HG02938 (cell line): ENCODE measurements around the gene C17orf100.

Source experiments
- ATAC-seq: cut with Tn5 transposase; IDR thresholded peaks from one replicate; pipeline ENCODE4 v1.9.1; 2021; ENCODE audit warnings: mild to moderate bottlenecking, moderate library complexity; ENCODE audit not compliant: unreplicated experiment

Gene C17orf100

GRCh38 chr17:6668219-6668618 lies 16.7 kb downstream of the C17orf100 start:
- ATAC-seq, result no peak

GRCh38 chr17:6668727-6669425 lies 17.3 kb downstream of the C17orf100 start:
- ATAC-seq, result no peak

GRCh38 chr17:6669479-6670212 lies 18.1 kb downstream of the C17orf100 start:
- no peak for ATAC-seq

- ATAC-seq, result no peak
These were observed 19.0 kb downstream of the C17orf100 start for GRCh38 chr17:6670571-6670970.

GRCh38 chr17:6670999-6671398 lies 19.4 kb downstream of the C17orf100 start:
- ATAC-seq, result no peak

GRCh38 chr17:6671431-6671830 lies 19.9 kb downstream of the C17orf100 start:
- no peak for ATAC-seq

- no peak for ATAC-seq
These were observed 23.0 kb downstream of the C17orf100 start for GRCh38 chr17:6674586-6674985.

GRCh38 chr17:6675201-6675825 lies 23.8 kb downstream of the C17orf100 start:
- ATAC-seq, result no peak

GRCh38 chr17:6676802-6677157 lies 25.2 kb downstream of the C17orf100 start:
- ATAC-seq, result no peak

GRCh38 chr17:6677158-6677831 lies 25.7 kb downstream of the C17orf100 start:
- no peak for ATAC-seq

GRCh38 chr17:6677946-6678345 lies 26.4 kb downstream of the C17orf100 start:
- no peak for ATAC-seq

GRCh38 chr17:6679241-6679640 lies 27.7 kb downstream of the C17orf100 start:
- no peak for ATAC-seq

GRCh38 chr17:6681176-6681575 lies 29.6 kb downstream of the C17orf100 start:
- ATAC-seq, result no peak

- ATAC-seq, result no peak
These were observed 30.1 kb downstream of the C17orf100 start for GRCh38 chr17:6681671-6682070.

- no peak for ATAC-seq
These were observed 30.8 kb downstream of the C17orf100 start for GRCh38 chr17:6682339-6682738.

- no peak for ATAC-seq
These were observed 31.6 kb downstream of the C17orf100 start for GRCh38 chr17:6683081-6683684.

GRCh38 chr17:6683730-6684459 lies 32.3 kb downstream of the C17orf100 start:
- no peak for ATAC-seq

GRCh38 chr17:6684460-6684783 lies 32.9 kb downstream of the C17orf100 start:
- ATAC-seq, result no peak

- ATAC-seq, result no peak
These were observed 33.6 kb downstream of the C17orf100 start for GRCh38 chr17:6684881-6685767.

- ATAC-seq, result no peak
These were observed 34.5 kb downstream of the C17orf100 start for GRCh38 chr17:6686026-6686425.
